Neural progenitor cell (in vitro differentiated cells): ENCODE data around the gene TNIK.

Experiments used
- EZH2 ChIP-seq: fragments of 200-600 bp; sonication (generic); IDR thresholded peaks from 2 replicates; pipeline ENCODE4 v1.6.1; 2017; ENCODE audit warnings: antibody characterized with exemption, mild to moderate bottlenecking, moderate library complexity
- EZH2phosphoT487 ChIP-seq: fragments of 200-600 bp; sonication (generic); IDR thresholded peaks from 2 replicates; pipeline ENCODE4 v1.6.1; 2017; ENCODE audit warnings: antibody characterized with exemption
- TF ChIP-seq, protein P1 (sequence below): fragments of 200-600 bp; sonication (generic); IDR thresholded peaks from 2 replicates; pipeline ENCODE4 v1.5.1; 2017; ENCODE audit warnings: antibody characterized with exemption, mild to moderate bottlenecking

DNA sequence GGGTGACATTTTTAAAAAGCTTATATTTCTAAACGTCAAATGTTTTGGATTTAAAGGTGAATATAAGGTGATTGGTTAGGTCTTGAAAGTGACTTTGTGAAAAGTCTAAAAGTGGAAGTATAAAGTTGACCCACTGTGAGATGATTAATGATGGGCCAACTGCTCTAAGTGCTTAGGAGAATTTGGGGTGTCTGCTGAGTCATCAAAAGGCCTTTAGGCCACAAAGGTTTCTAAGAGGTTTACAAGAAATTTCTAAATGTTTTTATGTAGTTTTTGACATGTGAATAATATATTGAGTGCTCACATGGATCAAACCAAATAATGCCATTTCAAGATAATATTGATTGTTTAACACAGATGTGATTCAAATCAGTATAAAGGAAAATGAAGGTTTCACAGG lies 394.5 kb downstream of the TNIK start:
- TF ChIP-seq EZH2phosphoT487 (no peak), EZH2 (no peak)
- TF ChIP-seq, protein P1, sequence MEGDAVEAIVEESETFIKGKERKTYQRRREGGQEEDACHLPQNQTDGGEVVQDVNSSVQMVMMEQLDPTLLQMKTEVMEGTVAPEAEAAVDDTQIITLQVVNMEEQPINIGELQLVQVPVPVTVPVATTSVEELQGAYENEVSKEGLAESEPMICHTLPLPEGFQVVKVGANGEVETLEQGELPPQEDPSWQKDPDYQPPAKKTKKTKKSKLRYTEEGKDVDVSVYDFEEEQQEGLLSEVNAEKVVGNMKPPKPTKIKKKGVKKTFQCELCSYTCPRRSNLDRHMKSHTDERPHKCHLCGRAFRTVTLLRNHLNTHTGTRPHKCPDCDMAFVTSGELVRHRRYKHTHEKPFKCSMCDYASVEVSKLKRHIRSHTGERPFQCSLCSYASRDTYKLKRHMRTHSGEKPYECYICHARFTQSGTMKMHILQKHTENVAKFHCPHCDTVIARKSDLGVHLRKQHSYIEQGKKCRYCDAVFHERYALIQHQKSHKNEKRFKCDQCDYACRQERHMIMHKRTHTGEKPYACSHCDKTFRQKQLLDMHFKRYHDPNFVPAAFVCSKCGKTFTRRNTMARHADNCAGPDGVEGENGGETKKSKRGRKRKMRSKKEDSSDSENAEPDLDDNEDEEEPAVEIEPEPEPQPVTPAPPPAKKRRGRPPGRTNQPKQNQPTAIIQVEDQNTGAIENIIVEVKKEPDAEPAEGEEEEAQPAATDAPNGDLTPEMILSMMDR = no peak
